OCI-LY1 (cell line): ENCODE measurements around the gene RALGAPB.

ENCODE experiments used
- H2AFZ ChIP-seq: fragments of 200-600 bp; sonication (generic), shearing (Covaris generic); 2 replicates; pipeline ENCODE4 v1.6.0; 2014; ENCODE audit warnings: antibody characterized with exemption, mild to moderate bottlenecking, low read length
- H3F3A ChIP-seq: fragments of 200-600 bp; sonication (generic), shearing (Covaris generic); 2 replicates; pipeline ENCODE4 v1.6.0; 2014; ENCODE audit warnings: mild to moderate bottlenecking, antibody characterized with exemption, low read length, moderate library complexity; ENCODE audit not compliant: insufficient read depth
- H3K27ac ChIP-seq: fragments of 200-600 bp; sonication (generic); 2 replicates; pipeline ENCODE4 v1.5.1; 2014; ENCODE audit warnings: low read length, mixed run types, mild to moderate bottlenecking, low read depth; ENCODE audit not compliant: poor library complexity, severe bottlenecking
- H3K27me3 ChIP-seq: fragments of 200-600 bp; sonication (generic); 2 replicates; pipeline ENCODE4 v1.6.0; 2014; ENCODE audit warnings: antibody characterized with exemption, mild to moderate bottlenecking, low read length, moderate library complexity; ENCODE audit not compliant: insufficient read depth
- H3K36me3 ChIP-seq: fragments of 200-600 bp; sonication (generic); 2 replicates; pipeline ENCODE4 v1.6.1; 2014; ENCODE audit warnings: mild to moderate bottlenecking, antibody characterized with exemption, low read length, moderate library complexity, mixed read lengths; ENCODE audit not compliant: insufficient read depth
- H3K4me1 ChIP-seq: fragments of 200-600 bp; sonication (generic); 2 replicates; pipeline ENCODE4 v1.5.1; 2014; ENCODE audit warnings: mild to moderate bottlenecking, low read length, moderate library complexity; ENCODE audit not compliant: insufficient read depth, severe bottlenecking
- H3K4me2 ChIP-seq: fragments of 200-600 bp; sonication (generic), shearing (Covaris generic); 2 replicates; pipeline ENCODE4 v1.6.1; 2014; ENCODE audit warnings: low read length
- H3K4me3 ChIP-seq: fragments of 200-600 bp; sonication (generic); 2 replicates; pipeline ENCODE4 v1.5.1; 2014; ENCODE audit warnings: low read length, low read depth, mild to moderate bottlenecking, mixed read lengths; ENCODE audit not compliant: poor library complexity, severe bottlenecking
- H3K79me2 ChIP-seq: fragments of 200-600 bp; shearing (Covaris generic); 2 replicates; pipeline ENCODE4 v1.6.1; 2016; ENCODE audit warnings: mixed run types, low read length, mixed read lengths; ENCODE audit not compliant: insufficient read depth
- H3K9ac ChIP-seq: fragments of 200-600 bp; sonication (generic), shearing (Covaris generic); 2 replicates; pipeline ENCODE4 v1.6.1; 2014; ENCODE audit warnings: mild to moderate bottlenecking, low read length, mixed read lengths
- H3K9me2 ChIP-seq: fragments of 200-600 bp; sonication (generic), shearing (Covaris generic); 2 replicates; pipeline ENCODE4 v1.6.1; 2014; ENCODE audit warnings: low read depth, mild to moderate bottlenecking, low read length, mixed read lengths
- H3K9me3 ChIP-seq: fragments of 200-600 bp; shearing (Covaris generic); 2 replicates; pipeline ENCODE4 v1.6.1; 2014; ENCODE audit warnings: low read length, mixed read lengths
- H4K20me1 ChIP-seq: fragments of 200-600 bp; sonication (generic), shearing (Covaris generic); 2 replicates; pipeline ENCODE4 v1.6.0; 2016; ENCODE audit warnings: mild to moderate bottlenecking, low read length; ENCODE audit not compliant: insufficient read depth
- EZH2 ChIP-seq: fragments of 200-600 bp; sonication (generic), shearing (Covaris generic); IDR thresholded peaks from 2 replicates; pipeline ENCODE4 v1.8.0; 2017; ENCODE audit warnings: borderline replicate concordance, mixed run types, mild to moderate bottlenecking, antibody characterized with exemption, low read length, moderate library complexity, mixed read lengths
- TF ChIP-seq, protein P1 (sequence below): fragments of 200-600 bp; sonication (generic), shearing (Covaris generic); IDR thresholded peaks from 2 replicates; pipeline ENCODE4 v1.5.1; 2017; ENCODE audit warnings: mild to moderate bottlenecking, antibody characterized with exemption, low read length, moderate library complexity, mixed read lengths

Gene RALGAPB

DNA sequence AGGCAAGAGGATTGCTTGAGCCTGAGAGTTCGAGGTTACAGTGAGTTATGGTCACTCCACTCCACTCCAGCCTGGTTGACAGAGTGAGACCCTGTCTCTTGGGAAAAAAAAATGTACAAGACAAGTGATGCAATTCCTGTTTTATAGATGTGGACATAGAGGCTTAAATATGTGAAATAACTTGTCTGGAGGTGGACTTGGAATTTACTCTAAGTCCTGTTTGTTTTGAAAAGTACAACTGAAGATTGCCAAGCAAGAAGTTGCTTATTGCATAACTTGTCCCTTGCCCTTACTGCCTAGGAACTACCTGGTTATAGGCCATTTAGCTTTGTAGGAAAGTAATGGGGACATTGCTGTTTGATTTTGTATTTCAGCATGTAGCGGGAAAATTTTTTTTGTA is 82.3 kb downstream of the RALGAPB start:
- no peak overlapping the region for H2AFZ ChIP-seq
- H3K27me3 ChIP-seq, result no peaks in the 10 kb centered on the region
- H3K4me1 ChIP-seq, result no peaks in the 10 kb centered on the region
- TF ChIP-seq, protein P1, sequence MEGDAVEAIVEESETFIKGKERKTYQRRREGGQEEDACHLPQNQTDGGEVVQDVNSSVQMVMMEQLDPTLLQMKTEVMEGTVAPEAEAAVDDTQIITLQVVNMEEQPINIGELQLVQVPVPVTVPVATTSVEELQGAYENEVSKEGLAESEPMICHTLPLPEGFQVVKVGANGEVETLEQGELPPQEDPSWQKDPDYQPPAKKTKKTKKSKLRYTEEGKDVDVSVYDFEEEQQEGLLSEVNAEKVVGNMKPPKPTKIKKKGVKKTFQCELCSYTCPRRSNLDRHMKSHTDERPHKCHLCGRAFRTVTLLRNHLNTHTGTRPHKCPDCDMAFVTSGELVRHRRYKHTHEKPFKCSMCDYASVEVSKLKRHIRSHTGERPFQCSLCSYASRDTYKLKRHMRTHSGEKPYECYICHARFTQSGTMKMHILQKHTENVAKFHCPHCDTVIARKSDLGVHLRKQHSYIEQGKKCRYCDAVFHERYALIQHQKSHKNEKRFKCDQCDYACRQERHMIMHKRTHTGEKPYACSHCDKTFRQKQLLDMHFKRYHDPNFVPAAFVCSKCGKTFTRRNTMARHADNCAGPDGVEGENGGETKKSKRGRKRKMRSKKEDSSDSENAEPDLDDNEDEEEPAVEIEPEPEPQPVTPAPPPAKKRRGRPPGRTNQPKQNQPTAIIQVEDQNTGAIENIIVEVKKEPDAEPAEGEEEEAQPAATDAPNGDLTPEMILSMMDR, result no peak
- TF ChIP-seq EZH2, result no peak
- no peak overlapping the region for H3K4me3 ChIP-seq
- H3K36me3 ChIP-seq, result peaks cover 88% of the 10 kb centered on the region
- H3K9ac ChIP-seq, result no peak overlapping the region
- H3K27ac ChIP-seq, result no peak overlapping the region
- no peaks in the 10 kb centered on the region for H3K9me2 ChIP-seq
- H3K79me2 ChIP-seq, result no peaks in the 10 kb centered on the region
- no peaks in the 10 kb centered on the region for H3K9me3 ChIP-seq
- H3K4me2 ChIP-seq, result no peak overlapping the region
- no peaks in the 10 kb centered on the region for H3F3A ChIP-seq
- no peaks in the 10 kb centered on the region for H4K20me1 ChIP-seq

DNA sequence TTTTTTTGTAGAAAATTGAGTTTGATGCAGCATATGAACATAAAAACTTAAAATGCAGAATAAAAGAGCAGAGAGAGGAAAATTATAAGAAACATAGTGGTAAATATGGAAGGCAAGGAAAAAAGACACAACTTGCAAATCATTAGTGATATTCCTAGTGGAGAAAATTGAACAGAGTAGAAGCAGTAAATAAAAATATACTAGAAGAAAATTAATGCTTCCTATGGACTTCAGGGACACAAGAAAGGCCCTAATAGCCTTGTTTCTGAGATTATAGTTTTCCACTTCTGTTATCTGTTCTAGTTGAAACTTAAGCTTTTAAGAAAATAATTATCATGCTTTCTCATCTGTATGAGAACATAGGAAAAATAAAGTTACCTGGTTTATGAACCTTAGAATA is 82.8 kb downstream of the RALGAPB start:
- Histone ChIP-seq H3K9me3 (no peaks in the 10 kb centered on the region), H2AFZ (no peak overlapping the region), H3K36me3 (peaks cover 91% of the 10 kb centered on the region), H3K4me2 (no peak overlapping the region), H3K27ac (no peak overlapping the region), H3K9me2 (no peaks in the 10 kb centered on the region), H3K79me2 (no peaks in the 10 kb centered on the region), H3F3A (no peaks in the 10 kb centered on the region), H4K20me1 (no peaks in the 10 kb centered on the region), H3K27me3 (no peaks in the 10 kb centered on the region), H3K4me3 (no peak overlapping the region), H3K9ac (no peak overlapping the region), H3K4me1 (no peaks in the 10 kb centered on the region)
- TF ChIP-seq EZH2, result no peak
- TF ChIP-seq, protein P1, result no peak

DNA sequence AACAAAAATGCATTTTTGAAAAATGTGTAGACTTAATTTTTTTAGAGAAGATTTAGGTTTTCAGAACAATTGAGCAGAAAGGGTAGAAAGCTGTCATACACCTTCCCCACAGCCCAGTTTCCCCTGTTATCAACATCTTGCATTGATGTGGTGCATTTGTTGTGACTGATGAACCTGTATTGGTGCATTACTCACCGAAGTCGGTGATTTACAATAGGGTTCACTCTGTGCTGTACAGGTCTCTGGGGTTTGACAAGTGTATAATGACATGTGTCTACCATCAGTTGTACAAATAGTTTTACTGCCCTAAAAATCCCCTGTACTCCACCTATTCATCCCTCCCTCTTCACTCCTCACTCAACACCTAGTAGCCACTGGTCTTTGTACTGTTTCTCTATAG is 84.5 kb downstream of the RALGAPB start:
- H3K9me2 ChIP-seq, result no peaks in the 10 kb centered on the region
- H3K27me3 ChIP-seq, result no peaks in the 10 kb centered on the region
- peaks cover 83% of the 10 kb centered on the region for H3K36me3 ChIP-seq
- no peak overlapping the region for H2AFZ ChIP-seq
- no peak overlapping the region for H3K9ac ChIP-seq
- H3K4me3 ChIP-seq, result no peak overlapping the region
- no peaks in the 10 kb centered on the region for H3K4me1 ChIP-seq
- H3K27ac ChIP-seq, result no peak overlapping the region
- TF ChIP-seq EZH2, result no peak
- TF ChIP-seq, protein P1, result no peak
- no peak overlapping the region for H3K4me2 ChIP-seq
- H4K20me1 ChIP-seq, result no peaks in the 10 kb centered on the region
- no peaks in the 10 kb centered on the region for H3K79me2 ChIP-seq
- H3K9me3 ChIP-seq, result no peaks in the 10 kb centered on the region
- no peaks in the 10 kb centered on the region for H3F3A ChIP-seq
